Activated naive CD4-positive, alpha-beta T cell treated with anti-CD3 and anti-CD28 coated beads, Interleukin-2, amount 50 U/mL, for 72 hours (primary cell): ENCODE measurements around the gene BBS9. TPM values are rescaled to one million over a fixed set of nuclear protein-coding genes. Genes with fewer than 3 reads are reported as not detected.

Experiments used
- ATAC-seq, 2 donors: fragments of 150-1000 bp; cut with Tn5 transposase; 2 replicates each; pipeline ENCODE4 v1.10.0; 2021; ENCODE audit warnings: mild to moderate bottlenecking in 2 of 2, moderate library complexity in 2 of 2
- DNase-seq, 2 donors: peaks; one replicate each; pipeline ENCODE4 v3.0.0; 2021 to 2022; ENCODE audit warnings: low spot score in 2 of 2
- H3K27ac Mint-ChIP-seq, 2 donors: one replicate each; pipeline ENCODE4 v1.8.0; 2022; ENCODE audit warnings: mild to moderate bottlenecking in 2 of 2, mixed read lengths in 2 of 2
- H3K36me3 Mint-ChIP-seq, 2 donors: one replicate each; pipeline ENCODE4 v1.8.0; 2022; ENCODE audit warnings: mixed read lengths in 2 of 2
- H3K9me3 Mint-ChIP-seq, 2 donors: one replicate each; pipeline ENCODE4 v1.8.0; 2022; ENCODE audit warnings: mixed read lengths in 2 of 2
- total RNA-seq, 2 donors: library from RNA; stranded (reverse); gene quantifications; one replicate each; pipeline ENCODE4 v1.2.3, GENCODE V29; 2022

The BBS9 gene
- total RNA-seq, 2 donors from 2014 or later: 9.6 to 14.4 TPM

GRCh38 chr7:33157781-33158180 lies 28.4 kb downstream of the BBS9 start:
- DNase-seq: no peak
- Mint-ChIP-seq H3K36me3 (no peaks in the 10 kb centered on the region), H3K27ac (no peak overlapping the region), H3K9me3 (no peaks in the 10 kb centered on the region)
- no peak for ATAC-seq

GRCh38 chr7:33177876-33178275 lies 48.5 kb downstream of the BBS9 start:
- DNase-seq: no peak
- peaks cover 7 to 11% of the 10 kb centered on the region in 2 donors for H3K9me3 Mint-ChIP-seq
- H3K36me3 Mint-ChIP-seq: peaks cover 24 to 28% of the 10 kb centered on the region in 2 donors
- peak in 1 of 2 donors; percentile 68 for ATAC-seq
- no peak overlapping the region for H3K27ac Mint-ChIP-seq

GRCh38 chr7:33179519-33179918 lies 50.2 kb downstream of the BBS9 start:
- H3K27ac Mint-ChIP-seq: no peak overlapping the region
- DNase-seq: no peak

GRCh38 chr7:33183504-33183903 lies 54.1 kb downstream of the BBS9 start:
- peaks cover 6 to 7% of the 10 kb centered on the region in 2 donors for H3K9me3 Mint-ChIP-seq
- DNase-seq (no peak), ATAC-seq (no peak)
- H3K36me3 Mint-ChIP-seq: peaks cover 14 to 15% of the 10 kb centered on the region in 2 donors
- H3K27ac Mint-ChIP-seq: no peak overlapping the region

More at GRCh38 chr7:33179519-33179918, 50.2 kb downstream of the BBS9 start:
- Mint-ChIP-seq H3K9me3 (peaks cover 6 to 7% of the 10 kb centered on the region in 2 donors), H3K36me3 (peaks cover 16 to 21% of the 10 kb centered on the region in 2 donors)
- ATAC-seq: no peak

- no peak for DNase-seq
- H3K27ac Mint-ChIP-seq: no peak overlapping the region
- H3K36me3 Mint-ChIP-seq: peaks cover 4 to 5% of the 10 kb centered on the region in 2 donors
- ATAC-seq: no peak
- peaks cover 3 to 4% of the 10 kb centered on the region in 2 donors for H3K9me3 Mint-ChIP-seq
These were observed 55.5 kb downstream of the BBS9 start for GRCh38 chr7:33184828-33185227.

GRCh38 chr7:33185786-33186185 lies 56.4 kb downstream of the BBS9 start:
- Mint-ChIP-seq H3K9me3 (no peaks in the 10 kb centered on the region), H3K27ac (no peak overlapping the region), H3K36me3 (peaks cover 0 to 5% of the 10 kb centered on the region in 2 donors)
- no peak for ATAC-seq
- no peak for DNase-seq

GRCh38 chr7:33186192-33186591 lies 56.8 kb downstream of the BBS9 start:
- ATAC-seq: no peak
- no peak overlapping the region for H3K27ac Mint-ChIP-seq
- H3K36me3 Mint-ChIP-seq: peaks cover 0 to 5% of the 10 kb centered on the region in 2 donors
- H3K9me3 Mint-ChIP-seq: no peaks in the 10 kb centered on the region
- DNase-seq: no peak

- Mint-ChIP-seq H3K36me3 (peaks cover 0 to 10% of the 10 kb centered on the region in 2 donors), H3K27ac (peak overlapping the region; percentile 52 to 58), H3K9me3 (no peaks in the 10 kb centered on the region)
- DNase-seq: no peak
- ATAC-seq: no peak
These were observed 61.4 kb downstream of the BBS9 start for GRCh38 chr7:33190688-33191304.

- Mint-ChIP-seq H3K36me3 (peaks cover 0 to 10% of the 10 kb centered on the region in 2 donors), H3K9me3 (no peaks in the 10 kb centered on the region), H3K27ac (peak overlapping the region in 1 of 2 donors; percentile 58)
- DNase-seq (no peak), ATAC-seq (peak; percentile 24 to 36)
These were observed 62.0 kb downstream of the BBS9 start for GRCh38 chr7:33191340-33191739.

- Mint-ChIP-seq H3K36me3 (peaks cover 0 to 10% of the 10 kb centered on the region in 2 donors), H3K27ac (no peak overlapping the region), H3K9me3 (no peaks in the 10 kb centered on the region)
- no peak for ATAC-seq
- no peak for DNase-seq
These were observed 63.4 kb downstream of the BBS9 start for GRCh38 chr7:33192695-33193291.

- Mint-ChIP-seq H3K9me3 (no peaks in the 10 kb centered on the region), H3K36me3 (peaks cover 0 to 10% of the 10 kb centered on the region in 2 donors), H3K27ac (peak overlapping the region in 1 of 2 donors; percentile 45)
- no peak for ATAC-seq
- no peak for DNase-seq
These were observed 64.0 kb downstream of the BBS9 start for GRCh38 chr7:33193308-33193864.

- no peaks in the 10 kb centered on the region for H3K9me3 Mint-ChIP-seq
- ATAC-seq: no peak
These were observed 65.9 kb downstream of the BBS9 start for GRCh38 chr7:33195264-33195663.

GRCh38 chr7:33196221-33196620 lies 66.9 kb downstream of the BBS9 start:
- peaks cover 0 to 5% of the 10 kb centered on the region in 2 donors for H3K36me3 Mint-ChIP-seq
- no peaks in the 10 kb centered on the region for H3K9me3 Mint-ChIP-seq
- DNase-seq: no peak
- H3K27ac Mint-ChIP-seq: no peak overlapping the region
- no peak for ATAC-seq

More at GRCh38 chr7:33195264-33195663, 65.9 kb downstream of the BBS9 start:
- Mint-ChIP-seq H3K36me3 (peaks cover 0 to 10% of the 10 kb centered on the region in 2 donors), H3K27ac (no peak overlapping the region)
- no peak for DNase-seq

GRCh38 chr7:33200282-33200681 lies 70.9 kb downstream of the BBS9 start:
- H3K27ac Mint-ChIP-seq: no peak overlapping the region
- no peaks in the 10 kb centered on the region for H3K36me3 Mint-ChIP-seq
- no peak for DNase-seq
- no peaks in the 10 kb centered on the region for H3K9me3 Mint-ChIP-seq
- ATAC-seq: no peak

GRCh38 chr7:33201821-33202220 lies 72.5 kb downstream of the BBS9 start:
- no peak for ATAC-seq

GRCh38 chr7:33210958-33211357 lies 81.6 kb downstream of the BBS9 start:
- DNase-seq (no peak), ATAC-seq (no peak)
- Mint-ChIP-seq H3K36me3 (peaks cover 28 to 51% of the 10 kb centered on the region in 2 donors), H3K27ac (no peak overlapping the region), H3K9me3 (peaks cover 23 to 24% of the 10 kb centered on the region in 2 donors)

More at GRCh38 chr7:33201821-33202220, 72.5 kb downstream of the BBS9 start:
- H3K36me3 Mint-ChIP-seq: no peaks in the 10 kb centered on the region
- no peak for DNase-seq
- H3K27ac Mint-ChIP-seq: no peak overlapping the region
- H3K9me3 Mint-ChIP-seq: no peaks in the 10 kb centered on the region

GRCh38 chr7:33212144-33212543 lies 82.8 kb downstream of the BBS9 start:
- peaks cover 28 to 51% of the 10 kb centered on the region in 2 donors for H3K36me3 Mint-ChIP-seq

More at GRCh38 chr7:33212144-33212543, 82.8 kb downstream of the BBS9 start:
- DNase-seq (no peak), ATAC-seq (no peak)
- H3K9me3 Mint-ChIP-seq: peaks cover 23 to 24% of the 10 kb centered on the region in 2 donors
- H3K27ac Mint-ChIP-seq: no peak overlapping the region
